Measurements from ENCODE around the gene TMEM52.

- TF ChIP-seq POLR2A (IDR thresholded peaks at IDR 0.05), result no peak
- no peak for TF ChIP-seq CTCF (IDR thresholded peaks at IDR 0.05)
These were observed 39.0 kb upstream of the TMEM52 start for GRCh38 chr1:1958071-1958541.

Data from ovary (tissue), 3 donors.